EH (cell line): Measurements from ENCODE around the gene SEMA4C.
"Not testable (repeated sequence)": the region's sequence is repeated elsewhere in the genome, so short reads cannot be mapped to it uniquely, and the experiment has no call there.

Experiments
- DNase-seq: peaks from one replicate; pipeline ENCODE4 v3.0.0-alpha.2; 2015; ENCODE audit warnings: low read depth

Gene SEMA4C

DNA sequence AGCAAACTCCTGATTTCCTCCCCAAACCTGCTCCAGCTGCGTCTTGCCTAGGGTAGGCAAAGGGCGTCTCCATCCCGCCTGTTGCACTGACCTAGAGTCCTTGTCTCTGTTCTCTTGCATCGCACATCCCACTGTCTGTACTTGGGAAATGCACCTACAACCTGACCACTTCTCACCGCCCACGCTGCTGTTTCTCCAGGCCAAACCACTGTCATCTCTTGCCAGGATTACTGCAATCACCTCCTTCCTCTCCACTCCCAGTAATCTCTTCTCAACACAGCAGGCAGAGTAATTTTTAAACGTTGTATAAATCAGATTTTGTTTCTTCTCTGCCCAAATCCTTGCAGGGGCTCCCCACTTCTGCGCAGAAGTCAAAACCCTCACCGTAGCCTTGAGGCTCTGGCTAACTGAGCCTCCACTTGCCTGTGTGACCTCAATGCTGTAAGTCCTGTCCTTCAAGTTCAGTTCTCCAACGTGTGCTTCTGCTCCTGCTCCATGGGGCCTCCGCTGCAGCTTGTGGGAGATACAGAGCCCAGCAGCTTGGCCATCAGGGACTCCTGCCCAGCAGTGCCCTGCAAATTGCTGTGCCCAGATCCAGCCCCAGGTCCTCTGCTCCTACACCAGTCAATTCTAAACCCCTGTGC, 27.7 kb upstream of the SEMA4C start:
- no peak for DNase-seq

DNA sequence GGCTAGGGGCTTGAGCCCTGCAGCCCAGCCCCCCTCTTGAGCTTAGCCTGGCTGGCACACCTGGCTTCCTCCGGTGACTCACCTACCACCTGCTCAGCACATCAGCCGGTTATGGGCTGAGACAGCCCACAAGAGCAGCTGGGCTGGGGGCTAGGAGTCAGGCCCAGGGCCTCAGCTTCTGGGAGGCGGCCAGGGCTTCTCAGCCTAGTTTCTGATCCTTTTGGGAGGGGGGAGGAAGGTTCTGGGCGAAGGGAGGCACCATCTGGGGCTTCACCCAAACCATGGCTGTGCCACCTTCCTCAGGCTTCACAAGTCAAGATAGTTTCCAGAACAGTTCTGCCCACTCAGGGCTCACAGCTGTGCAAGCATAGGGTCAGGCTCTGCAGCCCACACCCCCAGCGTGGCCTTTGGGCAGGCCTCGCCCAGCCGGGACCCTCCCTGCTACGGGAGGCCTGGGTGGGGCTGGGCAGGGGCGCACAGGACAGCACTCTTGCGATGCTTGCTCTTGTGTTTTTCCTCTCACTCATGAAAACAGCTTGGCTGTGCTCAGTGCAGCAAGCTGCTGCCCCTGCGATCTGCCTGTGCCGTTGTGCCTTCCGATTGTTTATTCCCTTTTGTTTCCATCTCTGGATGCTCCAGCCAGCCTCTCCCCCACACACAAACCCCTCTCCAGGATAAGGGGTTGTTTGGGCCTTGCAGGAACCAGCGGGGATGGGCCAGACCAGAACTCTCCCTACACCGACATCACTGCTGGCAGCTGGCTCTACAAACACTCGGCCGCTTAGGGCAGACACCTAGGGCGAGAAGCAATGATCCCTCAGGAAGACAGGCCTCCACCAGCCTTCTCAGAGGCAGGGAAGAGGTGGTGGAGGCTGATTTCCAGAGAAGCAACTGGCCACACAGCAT, 26.1 kb upstream of the SEMA4C start:
- DNase-seq, result no peak

GRCh38 chr2:96895032-96895745, 25.3 kb upstream of the SEMA4C start:
- no peak for DNase-seq

DNA sequence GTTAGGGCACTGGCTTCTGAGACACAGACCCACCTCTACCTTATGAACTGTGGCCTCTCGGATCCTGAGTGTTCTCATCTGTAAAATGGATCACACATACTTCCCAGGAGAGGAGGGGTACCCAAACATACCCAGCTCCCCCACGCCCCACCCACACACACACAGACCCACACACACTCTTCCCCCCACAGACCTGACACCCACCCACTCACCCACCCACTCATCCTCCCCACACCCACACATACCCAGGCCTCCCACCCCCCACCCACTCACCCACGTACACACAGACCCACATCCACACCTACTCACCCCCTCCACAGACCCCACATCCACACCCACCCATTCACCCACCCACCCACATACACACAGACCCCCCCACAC, 24.3 kb upstream of the SEMA4C start:
- DNase-seq, result no peak

DNA sequence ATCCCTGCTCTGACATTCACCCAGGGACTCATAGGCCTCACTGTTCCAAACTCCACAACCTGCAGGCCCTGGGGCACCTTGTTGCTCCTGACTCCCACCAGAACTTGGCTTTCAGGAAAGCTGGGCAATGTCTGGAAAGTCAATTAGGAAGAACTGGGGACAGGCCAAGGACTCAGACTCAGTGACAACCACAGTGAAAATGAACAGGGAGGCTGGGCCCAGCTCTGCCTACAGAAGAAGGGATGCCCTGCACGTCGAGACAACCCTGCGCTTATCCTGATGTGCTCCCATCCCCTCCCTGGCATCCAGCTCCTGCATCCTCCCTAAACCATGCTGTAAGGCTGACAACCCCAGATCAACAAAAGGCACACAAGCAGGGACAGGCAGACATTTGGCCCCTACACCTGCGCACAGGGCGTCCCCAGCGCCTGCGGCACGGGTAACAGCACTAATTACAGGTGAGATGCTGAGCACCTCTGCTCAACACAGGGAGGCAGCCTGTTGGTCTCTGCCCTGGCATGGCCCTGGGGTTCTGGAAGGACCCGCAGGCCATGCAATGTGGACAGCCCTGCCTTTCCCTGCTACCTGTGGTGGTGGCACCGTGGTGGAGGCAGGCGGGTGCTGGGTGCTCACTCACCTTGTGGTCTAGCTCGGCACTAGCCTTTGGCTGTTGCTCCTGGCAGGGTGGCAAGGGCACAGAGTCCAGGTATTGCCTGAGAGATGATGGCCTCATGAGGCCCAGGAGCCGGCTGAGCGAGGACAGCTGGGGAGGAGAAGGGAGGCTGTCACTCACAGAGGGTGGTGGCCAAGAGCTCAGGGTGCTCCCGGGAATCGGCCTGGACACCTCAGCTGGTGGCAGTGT, 23.6 kb upstream of the SEMA4C start:
- no peak for DNase-seq

GRCh38 chr2:96891591-96892333, 21.9 kb upstream of the SEMA4C start:
- peak; percentile 82 for DNase-seq

DNA sequence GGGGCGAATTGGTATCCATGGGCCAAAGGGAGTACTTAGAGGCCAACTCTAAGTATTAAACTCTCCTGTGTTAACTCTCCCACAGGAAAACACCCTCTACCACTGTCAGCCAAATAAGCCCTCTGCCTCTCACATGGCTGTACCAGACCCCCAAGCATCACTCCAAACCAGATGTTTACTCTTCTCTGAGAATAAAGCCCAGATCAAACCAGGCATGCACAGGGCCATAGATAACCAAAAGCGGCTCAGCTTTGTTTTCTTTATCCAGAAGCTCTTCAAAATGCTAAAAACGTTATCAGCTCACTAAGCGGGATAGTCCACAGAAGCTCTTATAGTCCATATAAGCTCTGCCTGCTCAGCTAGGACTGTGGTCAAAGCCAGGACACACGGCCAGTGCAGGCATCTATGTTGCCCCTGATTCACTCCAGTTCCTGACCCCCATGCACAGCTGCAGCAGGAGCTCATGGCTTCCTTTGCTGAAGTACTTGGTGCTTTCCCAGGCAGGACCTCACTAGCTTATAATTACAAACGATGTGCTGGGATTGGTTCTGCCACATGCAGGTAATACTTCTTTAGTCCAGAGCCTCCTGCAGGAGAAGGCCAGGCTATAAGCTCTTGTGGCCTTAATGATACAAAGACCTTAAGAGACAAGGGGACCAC, 21.0 kb upstream of the SEMA4C start:
- peak; percentile 10 for DNase-seq

DNA sequence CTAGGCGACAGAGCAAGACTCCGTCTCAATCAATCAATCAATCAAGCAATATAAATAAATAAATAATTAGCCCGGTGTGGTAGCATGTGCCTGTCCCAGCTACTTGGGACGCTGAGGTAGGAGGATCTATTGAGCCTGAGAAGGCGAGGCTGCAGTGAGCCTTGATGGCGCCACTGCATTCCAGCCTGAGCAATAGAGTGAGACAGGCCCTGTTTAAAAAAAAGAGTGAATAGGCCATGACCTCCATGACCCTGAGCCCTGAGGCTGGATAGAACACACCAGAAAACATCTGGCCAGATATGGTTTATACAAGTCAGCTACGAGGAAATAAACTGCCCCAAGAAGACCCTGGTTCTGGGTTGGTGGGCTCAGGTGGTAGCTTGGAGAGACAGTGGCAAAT, 20.4 kb upstream of the SEMA4C start:
- no peak for DNase-seq

DNA sequence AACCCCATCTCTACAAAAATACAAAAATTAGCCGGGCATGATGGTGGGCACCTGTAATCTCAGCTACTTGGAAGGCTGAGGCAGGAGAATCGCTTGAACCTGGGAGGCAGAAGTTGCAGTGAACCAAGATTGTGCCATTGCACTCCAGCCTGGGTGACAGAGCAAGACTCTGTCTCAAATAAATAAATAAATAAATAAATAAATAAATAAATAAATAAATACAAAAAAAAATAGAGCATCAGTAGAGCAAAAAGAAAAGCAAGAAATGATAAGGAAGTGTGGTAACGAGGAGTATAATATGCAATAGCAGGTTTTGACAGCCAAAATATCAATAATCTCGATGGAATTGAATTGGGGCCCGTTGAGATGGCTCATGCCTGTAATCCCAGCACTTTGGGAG, 19.6 kb upstream of the SEMA4C start:
- DNase-seq, result not testable (repeated sequence)

GRCh38 chr2:96888072-96889011, 18.5 kb upstream of the SEMA4C start:
- DNase-seq, result no peak

GRCh38 chr2:96887493-96888012, 17.7 kb upstream of the SEMA4C start:
- peak; percentile 14 for DNase-seq

DNA sequence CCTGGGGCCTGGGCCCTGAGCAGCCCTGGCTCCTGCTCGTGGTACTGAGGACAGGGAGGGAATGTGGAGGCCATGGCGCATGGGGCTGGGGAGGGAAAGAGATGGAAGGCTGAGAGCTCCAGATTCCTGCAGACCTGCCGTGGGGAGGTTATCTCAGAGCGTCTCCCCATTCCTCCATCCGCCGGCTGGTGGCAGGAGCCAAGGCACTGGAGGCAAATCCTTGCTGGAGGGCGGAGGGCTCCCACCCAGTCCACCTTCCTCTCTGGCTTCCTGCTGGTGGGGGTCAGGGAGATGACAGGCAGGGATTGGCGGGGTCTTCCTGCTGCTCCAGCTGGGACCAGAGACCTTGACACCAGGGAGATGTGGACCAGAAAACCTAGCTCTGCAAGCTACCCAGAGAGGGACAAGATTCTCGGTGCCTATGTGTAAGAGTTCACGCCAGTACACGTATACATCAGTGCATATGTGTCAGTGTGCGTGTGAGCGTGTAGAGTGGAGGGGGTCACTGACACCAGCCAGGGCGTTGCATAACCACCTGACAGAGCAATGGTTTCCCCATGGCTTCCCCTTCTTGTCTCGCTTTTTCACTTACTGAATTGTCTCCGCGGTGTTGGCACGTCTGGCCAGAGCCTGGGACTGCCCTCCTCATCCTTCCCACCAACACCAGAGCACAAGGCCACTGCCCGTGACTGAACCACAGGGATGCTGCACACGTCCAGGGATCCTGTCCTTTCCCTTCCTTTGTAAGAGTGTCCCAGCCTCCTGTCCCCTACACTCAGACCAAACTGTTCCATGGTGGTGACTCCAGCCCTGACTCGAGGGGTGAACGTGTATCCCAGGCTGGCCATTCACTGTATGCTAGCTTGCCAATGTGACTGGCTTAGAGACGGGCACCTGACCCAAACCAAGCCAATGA, 15.8 kb upstream of the SEMA4C start:
- no peak for DNase-seq

DNA sequence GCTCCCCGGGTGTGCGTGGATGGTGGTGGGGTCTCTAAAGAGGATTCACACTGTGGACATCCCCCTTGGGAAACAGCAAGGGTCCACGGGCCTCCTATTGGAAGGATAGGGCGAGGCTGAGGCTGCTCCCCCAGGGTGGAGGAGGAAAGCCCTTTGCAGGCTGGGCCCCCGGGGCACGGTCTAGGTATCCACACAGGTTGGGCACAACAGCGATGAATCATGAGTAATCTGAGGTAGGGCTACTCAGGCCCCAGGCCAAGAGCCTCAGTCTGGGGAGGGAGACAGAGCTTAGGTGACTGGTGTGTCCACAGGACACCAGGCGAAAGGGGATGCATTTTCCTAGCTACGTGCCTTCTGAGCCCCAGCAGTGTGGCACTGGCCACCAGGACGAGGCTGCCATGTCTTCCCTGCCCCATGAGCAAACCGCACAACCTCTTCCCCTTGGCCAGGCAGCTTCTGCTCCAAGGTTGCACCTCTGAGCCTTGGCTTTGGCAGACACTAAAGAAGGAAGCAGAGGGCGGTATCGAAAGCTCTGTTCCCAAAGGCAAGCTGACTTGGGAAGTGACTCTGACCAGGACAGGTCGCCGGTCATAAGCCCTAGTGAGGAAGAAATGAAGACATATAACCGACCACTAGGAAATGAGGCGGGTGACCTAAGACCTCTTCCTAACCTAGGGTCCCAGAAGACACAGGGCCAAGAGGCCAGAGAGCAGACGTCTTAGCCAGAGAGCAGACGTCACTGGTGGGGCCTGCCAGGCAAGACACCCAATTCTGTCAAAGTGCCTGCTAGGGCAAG, 14.6 kb upstream of the SEMA4C start:
- no peak for DNase-seq

DNA sequence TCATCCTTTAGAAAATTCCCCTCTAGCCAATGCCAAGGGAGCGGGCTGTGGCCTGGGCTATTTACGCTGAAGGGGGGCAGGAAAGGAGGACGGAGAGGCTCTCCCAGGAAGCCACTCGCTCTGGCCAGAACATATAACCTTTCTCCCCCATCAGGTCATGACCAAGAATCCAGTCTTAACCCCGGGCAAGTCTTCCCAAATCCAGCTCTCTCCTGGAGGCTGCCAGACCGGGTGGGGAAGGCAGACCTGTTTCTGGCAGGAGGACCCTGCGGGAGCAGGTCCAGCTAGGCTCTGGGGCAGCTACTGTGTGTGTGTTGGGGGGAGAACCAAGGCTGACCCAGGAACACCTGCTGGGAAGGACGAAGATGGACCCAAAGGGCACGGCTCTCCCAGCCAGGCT, 13.4 kb upstream of the SEMA4C start:
- no peak for DNase-seq

GRCh38 chr2:96882906-96883305, 13.0 kb upstream of the SEMA4C start:
- DNase-seq, result no peak

DNA sequence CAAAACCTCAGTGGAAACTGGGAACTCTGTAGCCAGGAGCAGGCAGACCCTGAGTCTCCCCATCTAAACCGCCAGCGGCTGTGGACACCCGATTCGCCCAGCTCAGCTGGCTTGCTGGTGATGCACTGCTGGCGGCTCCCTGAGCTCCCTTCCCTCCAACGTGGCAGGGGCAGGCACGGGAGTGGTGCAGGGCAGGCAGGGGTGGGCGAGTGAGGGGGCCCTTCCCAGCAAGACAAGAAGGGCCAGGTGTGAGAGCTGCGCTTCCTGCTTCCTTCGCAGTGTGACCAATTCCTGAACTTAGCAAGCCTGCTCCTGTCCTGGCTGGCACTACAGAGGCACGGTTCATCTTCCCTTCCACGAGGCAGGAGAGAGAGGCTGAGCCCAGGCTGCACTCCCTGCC, 12.3 kb upstream of the SEMA4C start:
- DNase-seq, result no peak
